HepG2 (cell line): ENCODE measurements around the gene RAPGEF5. TPM values are rescaled to one million over a fixed set of nuclear protein-coding genes. Genes with fewer than 3 reads are reported as not detected.

ENCODE experiments used
- ATAC-seq: fragments of 200-7000 bp; cut with Tn5 transposase; 3 replicates; pipeline ENCODE4 v1.9.1; 2020; ENCODE audit warnings: mild to moderate bottlenecking, moderate library complexity
- BruUV-seq: library from RNA; stranded (reverse); fragments of 400-500 nt; replicated peaks from 2 replicates; lab custom pipeline; 2021; lab: Mats Ljungman, UMichigan
- CTCF ChIA-PET: fragments of 300-600 bp; formaldehyde crosslinking; extraction: SDS; loops from one replicate; lab custom pipeline; 2021; ENCODE audit warnings: low total read pairs, inconsistent platforms, low intra/inter-chr PET ratio; lab: Yijun Ruan, JAX
- POLR2A ChIA-PET: fragments of 350-600 bp; sonication (Branson Sonifier 250); formaldehyde crosslinking; loops from one replicate; lab custom pipeline; 2020; ENCODE audit warnings: antibody characterized with exemption, inconsistent platforms; lab: Yijun Ruan, JAX
- DNase-seq: peaks from one replicate; pipeline ENCODE4 v3.0.0-alpha.2; 2015; ENCODE audit warnings: low spot score
- FAIRE-seq: peaks from 3 replicates; lab custom pipeline; 2011; peaks lifted over from hg19 to GRCh38; lab: Jason Lieb, UNC
- H2AFZ ChIP-seq: one replicate; pipeline ENCODE4 v1.6.1; 2011; ENCODE audit warnings: low read length, inconsistent platforms
- H3K27ac ChIP-seq: fragments of 300-600 bp; 3 replicates; pipeline ENCODE4 v1.8.0; 2011; ENCODE audit warnings: mixed run types, mild to moderate bottlenecking, mixed read lengths, low read length, inconsistent platforms; ENCODE audit not compliant: insufficient read depth; ENCODE audit errors: extremely low read length
- H3K27me3 ChIP-seq, 2 experiments: fragments of 200-600 bp in 1 of 2; 2 replicates in 1 of 2; 3 replicates in 1 of 2; pipeline versions ENCODE4 v1.6.0 to v1.8.0; 2011; ENCODE audit warnings: low read length in 2 of 2, mild to moderate bottlenecking in 2 of 2, moderate library complexity in 2 of 2, inconsistent platforms in 1 of 2; ENCODE audit not compliant: insufficient read depth in 2 of 2, control insufficient read depth in 1 of 2
- H3K36me3 ChIP-seq, 2 experiments: fragments of 200-600 bp in 1 of 2; replicated peaks in 1 of 2; 2 replicates in 1 of 2; 3 replicates in 1 of 2; pipeline versions ENCODE4 v1.5.1 to v1.8.0; 2011; ENCODE audit warnings: low read length in 2 of 2, inconsistent platforms in 1 of 2; ENCODE audit not compliant: insufficient read depth in 2 of 2, control insufficient read depth in 1 of 2
- H3K4me1 ChIP-seq: 2 replicates; pipeline ENCODE4 v1.5.1; 2012; ENCODE audit warnings: low read length, inconsistent platforms; ENCODE audit not compliant: insufficient read depth
- H3K4me2 ChIP-seq: 2 replicates; pipeline ENCODE4 v1.6.0; 2011; ENCODE audit warnings: low read depth, low read length, inconsistent platforms
- H3K4me3 ChIP-seq, 3 experiments: fragments of 200-600 bp in 1 of 3; sonication (generic), shearing (Covaris generic) in 1 of 3; replicated peaks in 1 of 3; 2 replicates each; pipeline ENCODE4 v1.5.1; 2011 to 2016; ENCODE audit warnings: low read length in 3 of 3, inconsistent platforms in 2 of 3, low read depth in 2 of 3, mild to moderate bottlenecking in 2 of 3, control low read depth in 1 of 3, mixed read lengths in 1 of 3; ENCODE audit not compliant: insufficient read depth in 1 of 3
- H3K79me2 ChIP-seq: one replicate; pipeline ENCODE4 v1.6.1; 2011; ENCODE audit warnings: low read length, inconsistent platforms; ENCODE audit not compliant: insufficient read depth
- H3K9ac ChIP-seq: 2 replicates; pipeline ENCODE4 v1.6.0; 2011; ENCODE audit warnings: mild to moderate bottlenecking, low read depth, low read length, inconsistent platforms; ENCODE audit not compliant: insufficient read depth
- H3K9me3 ChIP-seq: 2 replicates; pipeline ENCODE4 v1.5.1; 2012; ENCODE audit warnings: mild to moderate bottlenecking, low read length
- H4K20me1 ChIP-seq: 2 replicates; pipeline ENCODE4 v1.6.0; 2011; ENCODE audit warnings: inconsistent platforms, mild to moderate bottlenecking, low read length, moderate library complexity; ENCODE audit not compliant: insufficient read depth
- HDAC1 ChIP-seq: sonication (generic); formaldehyde crosslinking; IDR thresholded peaks from 2 replicates; pipeline ENCODE4 v1.5.1; 2020; ENCODE audit warnings: mild to moderate bottlenecking, missing genetic modification reagents
- MEIS2 ChIP-seq: sonication (generic); formaldehyde crosslinking; IDR thresholded peaks from 2 replicates; pipeline ENCODE4 v1.9.0; 2021; ENCODE audit warnings: mild to moderate bottlenecking, missing genetic modification reagents
- NBN ChIP-seq: fragments of 450-650 bp; conservative IDR thresholded peaks from 2 replicates; pipeline ENCODE4 v1.6.1; 2017
- PTBP1 ChIP-seq: fragments of 200-400 bp; formaldehyde crosslinking; IDR thresholded peaks from 2 replicates; pipeline ENCODE4 v1.6.1; 2018; ENCODE audit warnings: low read length, low read depth; ENCODE audit not compliant: poor library complexity, severe bottlenecking
- ZNF572 ChIP-seq: sonication (generic); formaldehyde crosslinking; IDR thresholded peaks from 2 replicates; pipeline ENCODE4 v1.5.1; 2020; ENCODE audit warnings: mild to moderate bottlenecking, missing genetic modification reagents
- WGBS: methylation state at CpG from one replicate; pipeline ENCODE4 v1.1.6; 2017; ENCODE audit warnings: low lambda C conversion rate; 5-methylcytosine and 5-hydroxymethylcytosine counted together
- in situ Hi-C: cut with HindIII; loops from 2 replicates; pipeline ENCODE4 v1.10.0; 2017; ENCODE audit warnings: low pct_unique_long_range_greater_than_20kb; ENCODE audit not compliant: extremely low pct_ligation_motif_present
- intact Hi-C: fragments of 100-400 bp; cut with micrococcal nuclease; formaldehyde crosslinking; loops from one replicate; pipeline ENCODE4 v1.10.0; 2022; ENCODE audit not compliant: unreplicated experiment
- polyA plus RNA-seq, 8 experiments: library from polyadenylated mRNA; depleted of rRNA in 3 of 8; stranded (reverse) in 7 of 8; unstranded in 1 of 8; fragments of >200 nt; fragmentation: Illumina TruSeq in 4 of 8; extraction: Trizol in 4 of 8; gene quantifications; 2 replicates each; pipeline versions ENCODE4 v1.2.1 to v1.2.3, GENCODE V29; 2011 to 2016; ENCODE audit warnings: low read depth in 4 of 8, missing spikeins in 1 of 8, mixed read lengths in 1 of 8; ENCODE audit not compliant: insufficient read depth in 1 of 8
- total RNA-seq, 5 experiments: library from RNA; depleted of rRNA; stranded (reverse); fragments of >200 nt; fragmentation: Illumina TruSeq; extraction: Trizol; gene quantifications; 2 replicates each; pipeline ENCODE4 v1.2.3, GENCODE V29; 2016; ENCODE audit warnings: low read depth in 1 of 5
- TF ChIP-seq, protein P1 (sequence below): IDR thresholded peaks from 2 replicates; pipeline ENCODE4 v1.6.1; 2016; ENCODE audit warnings: control low read depth
- TF ChIP-seq, protein P2 (sequence below): sonication (generic); formaldehyde crosslinking; IDR thresholded peaks from 2 replicates; pipeline ENCODE4 v1.5.0; 2020; ENCODE audit warnings: missing genetic modification reagents, mild to moderate bottlenecking, borderline replicate concordance
- TF ChIP-seq, protein P3 (sequence below): IDR thresholded peaks from 2 replicates; pipeline ENCODE4 v1.6.1; 2012; ENCODE audit warnings: low read depth, low read length, improper control_type of control experiment
- TF ChIP-seq, protein P4 (sequence below): sonication (generic); formaldehyde crosslinking; IDR thresholded peaks from 2 replicates; pipeline ENCODE4 v1.9.0; 2022; ENCODE audit warnings: low read depth, missing genetic modification reagents

Gene RAPGEF5
- total and polyA plus RNA-seq, 2 of the 13 experiments (the other 11 are each of a cell fraction or from before 2014, with no cell fraction given) = 17.1 to 23.4 TPM

DNA sequence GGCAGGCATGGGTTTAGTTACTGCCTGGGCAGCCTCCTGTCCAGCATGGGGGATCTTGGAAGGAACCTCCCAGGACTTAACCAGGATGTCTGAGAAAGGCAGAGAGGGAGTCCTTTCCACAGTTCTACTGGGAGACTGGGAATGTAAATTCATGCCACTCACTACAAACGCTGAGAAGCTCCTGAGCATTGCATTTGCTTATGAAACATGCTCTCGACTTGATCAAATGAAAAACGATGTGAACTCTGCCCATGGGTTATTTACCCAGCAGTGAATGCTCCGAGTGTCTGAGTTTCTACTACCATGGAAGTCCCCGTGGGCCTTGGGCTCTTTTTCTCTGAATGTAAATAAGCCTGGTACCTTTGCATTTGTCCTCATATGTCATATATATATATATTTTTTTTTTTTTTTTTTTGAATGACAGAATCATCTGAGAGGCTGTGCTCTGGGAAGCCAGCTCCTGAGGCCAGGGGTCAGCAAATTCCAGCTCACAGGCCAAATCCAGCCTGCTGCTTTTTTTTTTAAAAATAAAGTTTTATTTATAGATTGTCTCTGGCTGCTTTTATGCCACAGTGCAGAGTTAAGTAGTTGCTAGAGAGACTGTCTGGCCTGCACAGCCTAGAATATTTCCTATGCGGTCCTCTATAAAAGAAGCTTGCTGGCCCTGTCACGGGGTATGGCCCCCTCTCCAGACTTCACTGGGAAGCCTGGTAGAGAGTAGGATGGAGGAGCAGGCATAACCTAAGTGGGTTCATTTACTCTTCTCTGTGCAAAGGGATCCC is 21.4 kb upstream of the RAPGEF5 start (continued):
- TF ChIP-seq, protein P1, sequence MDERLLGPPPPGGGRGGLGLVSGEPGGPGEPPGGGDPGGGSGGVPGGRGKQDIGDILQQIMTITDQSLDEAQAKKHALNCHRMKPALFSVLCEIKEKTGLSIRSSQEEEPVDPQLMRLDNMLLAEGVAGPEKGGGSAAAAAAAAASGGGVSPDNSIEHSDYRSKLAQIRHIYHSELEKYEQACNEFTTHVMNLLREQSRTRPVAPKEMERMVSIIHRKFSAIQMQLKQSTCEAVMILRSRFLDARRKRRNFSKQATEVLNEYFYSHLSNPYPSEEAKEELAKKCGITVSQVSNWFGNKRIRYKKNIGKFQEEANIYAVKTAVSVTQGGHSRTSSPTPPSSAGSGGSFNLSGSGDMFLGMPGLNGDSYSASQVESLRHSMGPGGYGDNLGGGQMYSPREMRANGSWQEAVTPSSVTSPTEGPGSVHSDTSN (CRISPR knock-in tag) = no peak
- no peak for TF ChIP-seq ZNF572 (CRISPR knock-in tag)
- TF ChIP-seq, protein P2, sequence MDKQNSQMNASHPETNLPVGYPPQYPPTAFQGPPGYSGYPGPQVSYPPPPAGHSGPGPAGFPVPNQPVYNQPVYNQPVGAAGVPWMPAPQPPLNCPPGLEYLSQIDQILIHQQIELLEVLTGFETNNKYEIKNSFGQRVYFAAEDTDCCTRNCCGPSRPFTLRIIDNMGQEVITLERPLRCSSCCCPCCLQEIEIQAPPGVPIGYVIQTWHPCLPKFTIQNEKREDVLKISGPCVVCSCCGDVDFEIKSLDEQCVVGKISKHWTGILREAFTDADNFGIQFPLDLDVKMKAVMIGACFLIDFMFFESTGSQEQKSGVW = no peak
- TF ChIP-seq, protein P3, sequence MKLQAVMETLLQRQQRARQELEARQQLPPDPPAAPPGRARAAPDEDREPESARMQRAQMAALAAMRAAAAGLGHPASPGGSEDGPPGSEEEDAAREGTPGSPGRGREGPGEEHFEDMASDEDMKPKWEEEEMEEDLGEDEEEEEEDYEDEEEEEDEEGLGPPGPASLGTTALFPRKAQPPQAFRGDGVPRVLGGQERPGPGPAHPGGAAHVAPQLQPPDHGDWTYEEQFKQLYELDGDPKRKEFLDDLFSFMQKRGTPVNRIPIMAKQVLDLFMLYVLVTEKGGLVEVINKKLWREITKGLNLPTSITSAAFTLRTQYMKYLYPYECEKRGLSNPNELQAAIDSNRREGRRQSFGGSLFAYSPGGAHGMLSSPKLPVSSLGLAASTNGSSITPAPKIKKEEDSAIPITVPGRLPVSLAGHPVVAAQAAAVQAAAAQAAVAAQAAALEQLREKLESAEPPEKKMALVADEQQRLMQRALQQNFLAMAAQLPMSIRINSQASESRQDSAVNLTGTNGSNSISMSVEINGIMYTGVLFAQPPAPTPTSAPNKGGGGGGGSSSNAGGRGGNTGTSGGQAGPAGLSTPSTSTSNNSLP = peak; percentile 96
- TF ChIP-seq, all 625 proteins: peak for 84

DNA sequence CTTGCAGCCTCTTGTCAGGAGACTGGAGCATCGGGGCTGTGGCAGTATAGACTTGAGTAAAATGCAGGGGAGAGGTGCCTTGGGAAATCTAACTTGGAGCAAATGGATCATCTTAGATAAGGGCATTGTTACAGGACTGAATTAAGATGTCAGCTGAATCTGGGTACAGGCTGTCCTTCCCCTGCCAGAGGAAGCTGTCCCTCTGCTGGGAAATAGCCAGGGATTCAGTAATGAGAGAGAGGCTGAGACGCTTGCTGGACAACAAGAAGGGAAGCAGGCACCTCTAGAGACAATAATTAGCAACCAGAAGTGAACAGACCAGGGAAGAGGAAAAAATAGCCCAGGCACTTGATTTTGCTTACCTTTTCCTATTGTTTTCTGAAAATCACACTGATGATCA is 20.7 kb upstream of the RAPGEF5 start:
- Histone ChIP-seq H3K9me3 (no peaks in the 10 kb centered on the region), H3K4me3 (peak overlapping the region in 1 of 3 experiments; percentile 46; a peak in 1 of 6 replicates), H2AFZ (no peak overlapping the region), H3K4me2 (peak overlapping the region; percentile 82), H3K27ac (peak overlapping the region; percentile 81), H3K4me1 (peaks cover 59% of the 10 kb centered on the region), H3K9ac (peak overlapping the region; percentile 64), H3K79me2 (no peaks in the 10 kb centered on the region), H3K36me3 (no peaks in the 10 kb centered on the region), H4K20me1 (no peaks in the 10 kb centered on the region), H3K27me3 (no peaks in the 10 kb centered on the region)
- CTCF ChIA-PET = no interaction called here
- DNase-seq (no peak), FAIRE-seq (no peak), ATAC-seq (peak; percentile 47)
- intact Hi-C loops = loop anchor here (1.0 to 2.0 kb wide), 4 partner anchors 18 to 65 kb away; no protein-coding TSS in a partner anchor
- in situ Hi-C loops = no loop called here
- POLR2A ChIA-PET = interaction anchor here (0.6 to 4.5 kb wide), 6 partner anchors 16 to 372 kb away, joined by 3 to 26 read pairs (median 4); partner anchors contain the start of gene RAPGEF5
- TF ChIP-seq HDAC1 (CRISPR knock-in tag) = 0 out of 2 replicates have a peak, but pooled peaks have one; percentile 18
- no peak for TF ChIP-seq NBN
- no peak for TF ChIP-seq MEIS2
- no peak for TF ChIP-seq PTBP1
- TF ChIP-seq, protein P4, sequence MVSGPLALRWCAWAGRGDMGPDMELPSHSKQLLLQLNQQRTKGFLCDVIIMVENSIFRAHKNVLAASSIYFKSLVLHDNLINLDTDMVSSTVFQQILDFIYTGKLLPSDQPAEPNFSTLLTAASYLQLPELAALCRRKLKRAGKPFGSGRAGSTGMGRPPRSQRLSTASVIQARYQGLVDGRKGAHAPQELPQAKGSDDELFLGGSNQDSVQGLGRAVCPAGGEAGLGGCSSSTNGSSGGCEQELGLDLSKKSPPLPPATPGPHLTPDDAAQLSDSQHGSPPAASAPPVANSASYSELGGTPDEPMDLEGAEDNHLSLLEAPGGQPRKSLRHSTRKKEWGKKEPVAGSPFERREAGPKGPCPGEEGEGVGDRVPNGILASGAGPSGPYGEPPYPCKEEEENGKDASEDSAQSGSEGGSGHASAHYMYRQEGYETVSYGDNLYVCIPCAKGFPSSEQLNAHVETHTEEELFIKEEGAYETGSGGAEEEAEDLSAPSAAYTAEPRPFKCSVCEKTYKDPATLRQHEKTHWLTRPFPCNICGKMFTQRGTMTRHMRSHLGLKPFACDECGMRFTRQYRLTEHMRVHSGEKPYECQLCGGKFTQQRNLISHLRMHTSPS (CRISPR knock-in tag) = peak; percentile 5; the same call in 1 of the 2 replicates
- TSS peak; percentile 86 for BruUV-seq
- WGBS = 42% methylated on average over 2 of the region's 2 CpGs
